HL-60/S4 (cell line): Measurements from ENCODE around the gene ANKLE1.
"Not testable (repeated sequence)": the region's sequence is repeated elsewhere in the genome, so short reads cannot be mapped to it uniquely, and the experiment has no call there.

Experiments
- in situ Hi-C: fragments of 300-500 bp; cut with MboI; formaldehyde crosslinking; loops from 2 replicates; pipeline ENCODE4 v1.14.3; 2022; ENCODE audit warnings: low sequenced_read_pairs

ANKLE1 gene

DNA sequence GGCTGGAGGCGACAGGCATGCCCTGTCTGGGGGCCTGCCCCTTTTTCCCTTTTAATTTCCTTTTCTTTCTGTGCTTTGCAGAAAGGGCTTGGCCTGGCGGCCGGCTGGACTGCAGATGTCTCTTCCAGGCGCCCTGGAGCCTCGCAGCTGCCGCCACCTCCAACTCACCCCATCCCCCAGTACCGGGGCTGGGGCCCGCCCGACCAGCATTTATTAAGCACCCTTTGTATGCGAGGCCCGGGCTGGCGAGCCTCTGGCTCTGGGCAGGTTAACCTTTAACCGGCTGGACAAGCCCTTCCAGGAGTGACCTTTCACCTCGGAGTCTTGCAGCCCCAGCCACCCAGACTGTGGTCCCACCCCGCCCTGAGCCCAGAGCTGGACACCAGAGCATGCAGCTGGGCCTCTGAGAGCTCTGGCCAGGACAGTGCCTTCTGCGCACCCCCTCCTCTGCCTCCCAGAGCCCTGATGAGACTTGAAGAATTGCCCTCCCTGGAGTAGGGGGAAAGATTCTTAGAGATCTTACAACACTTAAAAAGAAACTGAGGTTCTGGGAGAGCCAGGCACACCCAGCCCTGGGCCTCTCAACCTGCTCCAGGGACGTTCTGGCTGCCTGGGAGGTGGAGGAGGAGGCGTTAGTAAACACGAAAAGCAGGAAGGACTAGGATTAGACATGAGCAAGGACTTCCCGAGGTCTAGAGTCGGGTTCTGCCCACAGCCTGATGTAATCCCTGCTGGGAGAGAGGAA lies 34.8 kb upstream of the ANKLE1 start:
- in situ Hi-C loops, result no loop called here

DNA sequence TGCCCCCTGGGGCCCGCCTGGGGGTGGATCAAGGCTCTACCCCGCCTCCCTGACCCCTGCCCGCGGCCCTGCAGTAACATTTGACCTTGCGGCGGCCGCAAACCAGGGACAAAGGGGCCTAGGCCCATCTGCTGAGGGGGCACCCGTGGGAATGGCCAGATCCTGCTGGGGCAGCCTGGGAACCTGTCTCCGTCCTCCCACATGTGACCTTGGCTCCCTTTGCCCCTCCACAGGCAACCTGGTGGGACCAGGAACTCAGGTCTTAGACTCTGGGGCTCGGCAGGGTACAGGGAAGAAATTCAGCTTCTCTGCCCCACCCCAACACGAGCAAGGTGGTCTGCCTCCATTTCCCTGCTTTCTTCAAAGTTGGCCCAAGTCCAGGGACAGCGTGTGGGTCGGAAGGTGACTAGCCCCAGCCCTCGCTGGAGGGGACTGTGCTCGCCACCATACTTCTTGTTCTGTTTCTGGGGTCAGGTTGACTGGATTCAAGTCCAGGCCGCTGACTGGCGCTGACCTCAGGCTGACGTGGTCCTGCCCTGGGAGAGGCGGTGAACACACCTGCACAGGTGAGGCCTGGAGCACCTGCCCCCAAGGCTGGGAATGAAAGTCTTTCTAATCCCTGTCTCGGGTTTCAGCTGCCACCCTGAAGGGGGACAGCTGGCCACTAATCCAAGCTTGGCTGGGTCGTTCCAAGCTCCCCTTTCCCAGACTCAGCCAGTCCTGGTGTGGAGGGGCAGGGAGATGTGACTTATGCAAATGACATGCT lies 33.5 kb upstream of the ANKLE1 start:
- in situ Hi-C loops, result no loop called here

DNA sequence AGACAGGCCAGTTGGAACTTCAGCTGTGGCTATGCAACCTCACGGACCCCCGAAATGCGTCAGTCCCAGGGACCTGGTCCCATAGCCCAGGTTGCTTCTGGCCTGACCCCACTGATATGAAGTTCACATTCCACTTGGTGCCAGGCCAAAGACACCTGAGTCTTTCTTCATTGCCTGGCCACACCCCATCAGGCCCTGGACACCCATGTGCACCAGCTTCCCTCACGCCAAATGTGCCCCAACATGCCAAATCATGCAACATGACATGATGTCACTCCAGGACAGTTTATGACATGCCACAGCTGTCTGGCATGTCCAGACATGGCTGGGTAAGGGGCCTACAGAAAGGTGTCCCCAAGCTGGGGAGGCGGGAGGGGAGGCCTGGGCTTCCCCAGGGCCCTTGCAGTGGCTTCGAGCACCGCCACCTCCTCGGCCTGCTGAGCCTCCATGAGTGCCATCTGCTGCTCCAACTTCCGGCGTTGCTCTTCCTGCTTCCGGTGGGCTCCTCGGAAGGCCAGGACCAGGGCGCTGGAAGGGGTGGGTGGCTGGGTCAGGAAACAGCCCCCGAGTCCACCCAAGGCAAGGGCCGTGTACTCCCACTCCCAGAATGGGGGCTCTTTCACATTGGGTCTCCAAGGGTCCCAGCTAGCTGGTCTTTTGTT lies 31.7 kb upstream of the ANKLE1 start:
- in situ Hi-C loops, result no loop called here

DNA sequence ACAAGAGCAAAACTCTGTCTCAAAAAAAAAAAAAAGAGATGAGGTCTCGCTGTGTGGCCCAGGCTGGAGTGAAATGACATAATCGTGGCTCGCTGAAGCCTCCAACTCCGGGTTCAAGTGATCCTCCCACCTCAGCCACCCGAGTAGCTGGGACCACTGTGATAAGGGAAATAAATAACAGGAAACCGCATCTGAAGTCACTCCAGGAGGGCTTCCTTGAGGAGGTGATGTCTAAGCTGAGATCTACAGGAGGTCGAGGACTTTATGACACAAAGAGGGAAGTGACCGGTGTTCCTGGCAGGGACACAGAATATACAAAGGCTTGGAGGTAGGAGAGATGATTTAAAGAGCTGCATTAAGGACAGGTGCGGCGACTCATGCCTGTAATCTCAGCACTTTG lies 27.1 kb upstream of the ANKLE1 start:
- in situ Hi-C loops, result no loop called here

DNA sequence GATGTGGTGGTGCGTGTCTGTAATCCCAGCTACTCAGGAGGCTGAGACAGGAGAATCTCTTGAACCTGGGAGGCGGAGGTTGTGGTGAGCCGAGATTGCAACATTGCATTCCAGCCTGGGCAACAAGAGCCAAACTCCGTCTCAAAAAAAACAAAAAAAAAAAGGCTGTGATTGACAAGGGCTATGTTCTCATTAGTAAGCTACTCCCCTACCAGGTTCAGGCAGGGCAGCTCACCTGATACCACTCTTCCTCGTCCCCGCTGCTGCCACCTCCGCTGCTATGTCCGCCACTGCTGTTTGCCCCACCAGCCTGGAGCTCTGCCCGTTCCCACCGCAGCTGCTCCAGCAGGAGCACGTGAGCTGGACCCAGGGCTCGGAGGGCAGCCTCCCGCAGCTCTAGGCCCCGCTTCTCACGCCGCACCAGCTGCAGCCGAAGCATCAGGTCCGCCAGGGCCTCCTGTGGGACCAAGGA lies 26.5 kb upstream of the ANKLE1 start:
- in situ Hi-C loops, result no loop called here

DNA sequence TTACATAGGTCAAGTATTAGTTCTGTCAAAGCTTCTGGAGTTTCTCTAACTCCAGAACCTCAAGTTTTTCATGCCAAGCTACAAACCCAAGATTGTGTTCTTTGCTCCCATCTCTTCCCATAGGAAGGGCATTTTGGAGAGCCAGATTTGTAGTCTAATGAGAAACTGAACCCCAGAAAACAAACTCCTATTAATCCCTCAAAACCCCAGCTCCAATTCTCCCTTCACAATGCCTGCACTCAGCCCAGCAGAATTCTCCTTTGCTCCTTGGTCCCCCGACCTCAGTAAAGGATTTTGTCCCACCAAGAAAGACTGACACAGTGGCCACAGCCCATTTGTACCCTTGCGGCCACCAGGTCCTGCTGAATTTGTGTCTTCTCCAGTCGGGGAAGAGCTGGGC lies 25.6 kb upstream of the ANKLE1 start:
- in situ Hi-C loops, result no loop called here

DNA sequence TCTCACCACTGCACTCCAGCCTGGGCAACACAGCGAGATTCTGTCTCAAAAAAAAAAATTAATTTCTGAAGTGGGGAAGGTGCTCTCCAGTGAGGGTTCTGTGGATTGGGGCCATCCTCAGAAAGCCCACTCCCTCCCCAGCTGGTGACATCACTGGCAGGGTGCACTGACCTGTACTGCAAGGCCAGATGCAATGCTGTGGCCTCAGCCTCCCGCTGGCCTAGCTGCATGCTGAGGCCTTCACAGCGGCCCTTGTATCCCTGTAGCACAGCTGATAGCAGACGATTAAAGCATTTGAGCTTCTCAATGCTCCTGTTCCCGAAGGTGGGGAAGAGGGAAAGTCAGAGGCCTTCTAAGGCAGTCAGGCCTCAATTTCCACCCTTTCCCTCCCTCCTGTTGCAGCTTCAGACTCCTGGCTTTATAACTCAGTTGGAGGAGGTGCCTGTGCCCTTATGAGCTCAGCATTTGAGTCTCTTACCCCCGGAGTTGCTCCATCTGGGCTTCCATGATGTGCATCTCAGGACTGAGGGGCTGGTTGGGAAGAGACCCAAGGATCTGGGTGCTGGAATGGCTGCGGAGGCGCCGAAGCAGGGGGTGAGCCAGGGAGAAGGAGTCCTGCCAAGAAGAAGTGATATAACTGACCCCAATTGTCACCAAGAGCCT lies 22.5 kb upstream of the ANKLE1 start:
- in situ Hi-C loops, result no loop called here

DNA sequence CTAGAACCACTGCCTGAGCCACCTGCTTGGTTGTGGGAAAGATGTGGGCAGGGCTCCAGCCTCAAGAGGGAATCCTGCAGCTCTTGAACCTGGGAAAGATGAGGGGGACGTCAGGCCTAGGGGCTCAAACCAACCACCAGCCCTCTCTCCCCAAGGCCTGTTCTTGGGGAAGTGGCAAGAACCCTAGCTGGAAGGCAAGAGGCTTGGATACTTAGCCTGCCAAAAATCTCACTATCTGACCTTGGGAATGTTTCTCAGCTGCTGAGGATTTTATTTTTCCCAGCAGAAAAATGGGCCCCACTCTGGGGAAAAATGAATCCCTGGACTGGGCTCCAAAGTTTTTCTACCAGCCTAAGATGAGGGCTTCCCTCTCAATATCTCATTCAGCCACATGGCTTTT lies 21.8 kb upstream of the ANKLE1 start:
- in situ Hi-C loops, result no loop called here

DNA sequence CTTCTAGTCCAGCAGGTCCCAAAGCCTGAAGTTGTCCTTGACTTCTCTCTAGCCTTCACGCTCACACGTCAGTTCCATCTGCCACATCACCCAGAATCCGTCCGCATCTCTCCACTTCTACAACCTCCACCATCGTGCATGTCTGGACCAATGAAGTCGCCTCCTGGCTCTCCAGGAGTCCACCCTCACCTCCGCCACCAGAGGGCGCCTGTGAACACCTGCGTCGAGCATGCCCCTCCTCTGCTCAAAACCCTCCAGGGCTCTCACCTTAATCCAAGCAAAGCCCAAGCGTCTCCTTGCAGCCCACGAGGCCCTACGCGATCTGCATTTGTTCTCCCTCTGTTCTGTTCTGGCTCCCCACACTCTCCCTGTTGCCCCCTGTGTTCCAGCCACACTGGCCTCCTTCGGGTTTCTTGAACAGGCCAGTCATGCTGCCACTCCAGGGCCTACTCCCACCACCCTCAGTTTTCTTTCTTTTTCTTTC lies 20.8 kb upstream of the ANKLE1 start:
- in situ Hi-C loops, result no loop called here

DNA sequence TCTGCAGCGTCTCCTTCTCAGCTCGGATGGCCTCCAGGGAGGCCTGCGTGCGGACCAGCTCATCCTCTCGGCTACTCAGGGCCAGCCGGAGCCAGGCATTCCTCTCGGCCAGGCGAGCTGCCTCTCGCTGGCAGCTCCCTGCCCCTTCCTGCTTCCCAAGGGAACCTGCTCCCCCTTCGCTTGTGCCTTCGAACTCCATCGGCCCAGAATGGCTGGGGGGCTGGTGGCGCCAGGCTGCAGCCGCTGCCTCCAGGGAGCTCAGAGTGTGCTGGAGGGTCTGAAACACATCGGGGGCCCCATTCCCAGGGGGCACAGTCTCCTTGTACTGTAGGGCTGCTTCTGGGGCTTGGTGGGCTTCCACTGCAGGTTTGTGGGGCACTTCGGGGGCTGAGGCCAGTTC lies 19.1 kb upstream of the ANKLE1 start:
- in situ Hi-C loops, result no loop called here

DNA sequence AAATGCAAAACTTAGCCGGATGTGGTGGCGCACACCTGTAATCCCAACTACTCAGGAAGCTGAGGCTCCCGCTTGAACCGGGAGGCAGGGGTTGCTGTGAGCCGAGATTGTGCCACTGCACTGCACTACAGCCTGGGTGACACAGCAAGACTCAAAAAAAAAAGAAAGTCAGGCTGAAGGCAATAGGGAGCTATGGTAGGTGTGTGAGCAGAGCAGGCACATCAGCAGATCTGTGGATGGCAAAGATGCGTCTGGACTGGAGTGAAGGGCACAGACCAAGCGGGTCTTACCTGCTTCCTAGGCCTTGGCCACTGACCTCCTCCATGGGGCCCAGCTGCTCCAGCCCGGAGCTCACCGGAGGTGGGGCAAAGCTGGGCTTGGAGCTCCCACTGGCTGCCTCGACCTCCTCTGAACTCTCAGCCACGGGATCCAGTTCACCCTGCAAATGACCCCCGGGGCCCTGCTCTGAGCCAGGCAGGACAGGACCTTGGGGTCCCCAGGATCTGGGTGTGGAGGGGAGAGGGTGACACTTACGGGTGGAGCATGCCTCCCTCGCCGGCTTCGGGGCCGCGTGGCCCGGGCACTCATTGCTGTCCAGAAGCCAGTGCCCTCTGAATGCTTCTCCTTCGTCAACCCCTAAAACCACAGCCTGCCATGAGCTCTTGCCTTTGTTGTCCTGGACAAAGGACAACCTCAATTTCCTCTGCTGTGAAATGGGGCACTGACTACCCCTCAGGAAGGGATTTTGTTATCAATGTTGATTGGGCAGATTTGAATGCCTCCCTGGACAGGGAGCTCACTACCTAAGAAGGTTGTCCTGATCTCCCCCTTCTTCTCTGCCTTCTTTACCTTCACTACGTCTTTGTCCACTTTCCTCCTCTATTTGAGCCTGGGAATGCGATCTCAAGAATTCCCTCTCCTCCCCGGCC lies 17.7 kb upstream of the ANKLE1 start:
- in situ Hi-C loops, result no loop called here

DNA sequence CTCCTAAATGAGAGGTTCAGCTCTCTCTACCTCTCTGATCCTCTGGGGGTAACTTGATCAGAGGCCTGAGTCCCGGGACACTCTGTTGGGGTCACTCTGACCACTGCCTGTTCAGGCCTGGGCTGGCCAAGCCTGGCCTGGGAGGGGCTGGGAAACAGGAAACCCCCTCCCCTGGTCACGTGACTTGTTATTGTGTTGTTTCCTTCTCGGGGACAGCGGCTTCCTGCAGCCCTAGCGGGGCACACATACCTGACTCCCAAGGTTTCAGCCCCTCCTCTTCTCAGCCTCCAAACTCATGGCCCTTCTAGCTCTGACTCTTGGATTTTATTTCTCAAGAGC lies 17.1 kb upstream of the ANKLE1 start, which contains the start of gene USHBP1:
Gene USHBP1, minus strand, starts transcription at position 105 of the 339 bp plus-strand sequence. CDS start 446 bp downstream, outside the sequence.
- in situ Hi-C loops, result no loop called here

DNA sequence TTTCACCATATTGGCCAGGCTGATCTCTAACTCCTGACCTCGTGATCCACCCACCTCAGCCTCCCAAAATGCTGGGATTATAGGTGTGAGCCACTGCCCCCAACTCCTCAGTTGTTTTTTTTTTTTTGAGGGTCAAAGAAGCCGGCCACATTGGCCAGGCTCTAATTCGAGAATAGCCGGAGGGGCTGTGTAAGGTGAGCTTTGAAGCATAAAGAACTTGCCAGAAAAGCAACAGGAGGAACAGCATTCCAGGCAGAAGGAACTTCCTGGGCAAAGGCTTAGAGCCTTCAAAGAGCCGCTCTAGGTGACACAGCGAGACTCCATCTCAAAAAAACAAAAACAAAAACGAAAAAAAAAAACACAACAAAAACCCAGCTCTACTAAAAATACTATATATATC lies 15.7 kb upstream of the ANKLE1 start:
- in situ Hi-C loops, result no loop called here

DNA sequence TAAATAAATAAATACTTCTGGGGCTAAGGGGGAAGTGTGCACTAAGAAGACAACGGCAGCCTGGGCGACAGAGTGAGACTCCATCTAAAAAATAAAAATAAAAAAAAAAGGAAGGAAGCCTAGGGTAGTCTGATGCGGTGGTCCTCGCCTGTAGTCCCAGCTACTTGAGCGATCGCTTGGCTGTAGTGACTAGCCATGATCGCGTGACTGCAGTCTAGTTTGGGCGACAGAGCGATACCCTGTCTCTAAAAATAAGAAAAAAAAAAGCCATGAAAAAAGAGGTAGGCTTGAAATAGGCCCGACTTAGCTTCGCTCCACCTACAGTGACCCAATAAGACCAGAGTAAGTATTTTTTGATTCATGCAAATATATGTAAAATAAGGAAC lies 15.1 kb upstream of the ANKLE1 start:
- in situ Hi-C loops, result no loop called here

DNA sequence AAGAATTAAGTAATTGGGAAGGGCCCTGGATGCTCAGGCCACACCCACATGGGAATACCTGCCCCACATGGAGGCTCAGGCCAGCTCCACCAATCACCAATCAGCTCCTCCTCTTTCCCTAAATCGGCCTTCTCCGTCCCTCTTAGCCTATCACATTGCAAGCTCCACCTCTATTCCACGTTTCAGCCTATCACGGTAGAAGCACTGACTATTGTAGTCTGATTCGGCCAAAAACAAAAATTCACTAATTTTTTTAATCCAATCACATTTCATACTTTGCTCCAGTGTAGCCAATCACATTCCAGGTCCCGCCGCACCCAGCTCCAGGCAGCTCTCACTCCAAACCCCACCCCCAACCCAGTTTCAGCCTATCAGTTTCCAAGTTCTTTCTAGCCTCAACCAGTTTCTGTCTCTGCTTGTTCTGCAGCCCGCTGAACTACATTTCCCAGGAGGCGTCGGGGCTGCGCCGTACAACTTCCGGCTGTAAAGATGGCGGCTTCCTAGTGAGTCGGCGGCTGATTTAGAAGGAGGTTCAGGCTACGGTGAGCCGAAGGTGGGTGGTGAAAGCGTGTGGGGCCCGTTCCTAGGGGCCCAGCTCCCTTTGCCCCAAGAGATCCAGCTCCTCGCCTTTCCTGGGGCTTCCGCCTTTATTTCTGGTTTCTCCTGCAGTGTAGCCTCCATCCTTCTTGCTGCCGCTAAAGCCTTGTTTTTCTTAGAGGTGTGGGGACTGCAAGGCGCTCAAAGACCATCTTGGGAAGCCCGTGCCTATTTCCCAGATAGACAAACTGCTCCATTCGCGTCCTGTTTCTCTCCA lies 14.5 kb upstream of the ANKLE1 start, which contains the start of gene BABAM1:
Gene BABAM1, plus strand, starts transcription at position 469 of the 814 bp plus-strand sequence. CDS start 1,364 bp downstream, outside the sequence.
- in situ Hi-C loops, result no loop called here

DNA sequence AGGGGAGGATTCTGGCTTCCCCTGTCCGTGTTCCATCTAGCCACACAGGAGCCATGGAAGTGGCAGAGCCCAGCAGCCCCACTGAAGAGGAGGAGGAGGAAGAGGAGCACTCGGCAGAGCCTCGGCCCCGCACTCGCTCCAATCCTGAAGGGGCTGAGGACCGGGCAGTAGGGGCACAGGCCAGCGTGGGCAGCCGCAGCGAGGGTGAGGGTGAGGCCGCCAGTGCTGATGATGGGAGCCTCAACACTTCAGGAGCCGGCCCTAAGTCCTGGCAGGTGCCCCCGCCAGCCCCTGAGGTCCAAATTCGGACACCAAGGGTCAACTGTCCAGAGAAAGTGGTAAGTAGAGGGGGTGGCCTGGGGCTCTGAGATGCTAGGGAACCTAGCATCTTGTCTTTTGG lies 12.9 kb upstream of the ANKLE1 start:
- in situ Hi-C loops, result no loop called here

DNA sequence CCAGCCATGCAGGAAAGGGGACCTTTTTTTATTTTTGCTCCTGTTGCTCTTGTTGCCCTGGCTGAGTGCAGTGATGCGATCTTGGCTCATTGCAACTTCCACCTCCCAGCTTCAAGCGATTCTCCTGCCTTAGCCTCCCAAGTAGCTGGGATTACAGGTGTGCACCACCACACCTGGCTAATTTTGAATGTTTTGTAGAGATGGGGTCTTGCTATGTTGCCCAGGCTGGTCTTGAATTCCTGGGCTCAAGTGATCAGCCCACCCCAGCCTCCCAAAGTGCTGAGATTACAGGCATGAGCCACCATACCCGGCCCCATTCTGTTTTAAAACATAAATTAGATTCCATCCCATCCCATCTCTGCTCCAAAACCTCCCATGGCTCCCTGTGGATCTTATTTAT lies 6.8 kb upstream of the ANKLE1 start:
- in situ Hi-C loops, result not testable (repeated sequence)

DNA sequence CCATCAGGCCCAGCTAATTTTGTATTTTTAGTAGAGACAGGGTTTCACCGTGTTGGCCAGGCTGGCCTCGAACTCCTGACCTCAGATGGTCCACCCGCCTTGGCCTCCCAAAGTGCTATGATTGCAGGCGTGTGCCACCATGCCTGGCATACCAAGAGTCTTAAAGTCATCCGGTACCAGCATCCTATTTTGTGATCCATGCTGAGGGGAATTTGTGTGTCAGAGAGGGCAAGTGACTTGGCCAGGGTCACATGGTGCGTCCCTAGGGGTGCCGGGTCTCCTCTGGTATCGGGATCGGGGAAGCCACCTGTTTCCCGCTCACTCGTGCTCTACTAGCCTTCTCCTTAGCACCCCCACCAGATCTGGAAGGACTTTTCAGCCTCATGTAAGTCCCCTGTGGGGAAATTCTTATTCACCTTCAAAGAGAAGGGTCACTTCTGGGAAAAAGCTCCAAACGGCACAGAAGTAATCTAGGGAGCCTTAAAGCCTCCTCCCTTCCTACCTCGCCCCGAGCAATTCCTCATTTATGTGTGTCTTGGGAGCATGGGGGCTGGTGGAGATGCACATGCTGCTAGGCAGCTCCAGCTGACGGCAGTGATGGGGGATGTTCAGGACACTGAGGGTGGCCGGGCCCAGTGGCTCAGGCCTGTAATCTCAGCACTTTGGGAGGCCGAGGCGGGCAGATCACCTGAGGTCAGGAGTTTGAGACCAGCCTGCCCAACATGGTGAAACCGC lies 6.1 kb upstream of the ANKLE1 start:
- in situ Hi-C loops, result no loop called here
